HEK293 (cell line): ENCODE measurements around the gene ARHGAP33.

ENCODE experiments used
- CTCF ChIA-PET: fragments of 350-600 bp; formaldehyde crosslinking; extraction: SDS; loops from one replicate; lab custom pipeline; 2021; ENCODE audit warnings: antibody characterized with exemption; lab: Yijun Ruan, JAX
- POLR2A ChIA-PET: fragments of 300-600 bp; formaldehyde crosslinking; extraction: SDS; loops from one replicate; lab custom pipeline; 2020; ENCODE audit warnings: antibody characterized with exemption, inconsistent platforms; lab: Yijun Ruan, JAX
- H3K27ac ChIP-seq: fragments of 200-500 bp; sonication (Bioruptor generic); 2 replicates; pipeline ENCODE4 v1.5.1; 2014; ENCODE audit warnings: low read depth, low read length, control low read depth, inconsistent platforms; ENCODE audit errors: extremely low read depth
- H3K36me3 ChIP-seq, 2 experiments: fragments of 200-500 bp in 1 of 2; sonication (Bioruptor generic) in 1 of 2; 1 replicate in 1 of 2; 2 replicates in 1 of 2; pipeline ENCODE4 v1.5.1; 2014 to 2017; ENCODE audit warnings: inconsistent platforms in 2 of 2, low read length in 2 of 2; ENCODE audit not compliant: control insufficient read depth in 2 of 2, insufficient read depth in 1 of 2
- H3K4me1 ChIP-seq: fragments of 200-500 bp; sonication (Bioruptor generic); 2 replicates; pipeline ENCODE4 v1.5.1; 2014; ENCODE audit warnings: mild to moderate bottlenecking, low read length, inconsistent platforms; ENCODE audit not compliant: control insufficient read depth, insufficient read depth
- H3K4me3 ChIP-seq: 2 replicates; pipeline ENCODE4 v1.5.1; 2011; ENCODE audit warnings: low read depth, mild to moderate bottlenecking, control low read depth, low read length, moderate library complexity
- H3K9me3 ChIP-seq: fragments of 200-500 bp; sonication (Bioruptor generic); 2 replicates; pipeline ENCODE4 v1.5.1; 2014; ENCODE audit warnings: low read depth, low read length, inconsistent platforms; ENCODE audit not compliant: control insufficient read depth, insufficient read depth
- PATZ1 ChIP-seq: fragments of 450-650 bp; formaldehyde crosslinking; IDR thresholded peaks from 2 replicates; pipeline ENCODE4 v1.5.1; 2016; ENCODE audit warnings: missing biosample characterization, missing genetic modification characterization
- PRDM2 ChIP-seq: fragments of 450-650 bp; formaldehyde crosslinking; IDR thresholded peaks from 2 replicates; pipeline ENCODE4 v1.5.1; 2016; ENCODE audit warnings: missing biosample characterization, missing genetic modification characterization, borderline replicate concordance
- SCRT1 ChIP-seq: fragments of 450-650 bp; formaldehyde crosslinking; IDR thresholded peaks from 2 replicates; pipeline ENCODE4 v1.5.1; 2016; ENCODE audit warnings: missing biosample characterization, missing genetic modification characterization, borderline replicate concordance
- SETDB1 ChIP-seq: IDR thresholded peaks from one replicate; pipeline ENCODE4 v1.6.1; 2017; ENCODE audit warnings: mild to moderate bottlenecking, low read length, moderate library complexity, mixed read lengths; ENCODE audit not compliant: insufficient read length
- YY2 ChIP-seq: fragments of 450-650 bp; formaldehyde crosslinking; IDR thresholded peaks from 2 replicates; pipeline ENCODE4 v1.5.1; 2016; ENCODE audit warnings: missing biosample characterization, missing genetic modification characterization
- ZEB2 ChIP-seq: fragments of 450-650 bp; formaldehyde crosslinking; IDR thresholded peaks from 2 replicates; pipeline ENCODE4 v1.5.1; 2016; ENCODE audit warnings: missing biosample characterization, missing genetic modification characterization
- ZNF362 ChIP-seq: fragments of 450-650 bp; formaldehyde crosslinking; IDR thresholded peaks from 2 replicates; pipeline ENCODE4 v1.5.1; 2016; ENCODE audit warnings: missing biosample characterization, missing genetic modification characterization
- ZNF366 ChIP-seq: fragments of 450-650 bp; formaldehyde crosslinking; conservative IDR thresholded peaks from 2 replicates; pipeline ENCODE4 v1.5.1; 2016; ENCODE audit warnings: missing biosample characterization, missing genetic modification characterization
- ZNF404 ChIP-seq: fragments of 450-650 bp; formaldehyde crosslinking; IDR thresholded peaks from 2 replicates; pipeline ENCODE4 v1.5.1; 2017; ENCODE audit warnings: missing biosample characterization, missing genetic modification characterization
- ZNF426 ChIP-seq: fragments of 450-650 bp; formaldehyde crosslinking; IDR thresholded peaks from 2 replicates; pipeline ENCODE4 v1.5.1; 2017; ENCODE audit warnings: missing biosample characterization, missing genetic modification characterization, mild to moderate bottlenecking, inconsistent platforms, moderate library complexity
- ZNF521 ChIP-seq: fragments of 450-650 bp; formaldehyde crosslinking; IDR thresholded peaks from 2 replicates; pipeline ENCODE4 v1.5.1; 2017; ENCODE audit warnings: missing biosample characterization, mild to moderate bottlenecking, missing genetic modification characterization
- ZNF658 ChIP-seq: fragments of 450-650 bp; formaldehyde crosslinking; IDR thresholded peaks from 2 replicates; pipeline ENCODE4; 2016; ENCODE audit warnings: missing biosample characterization, missing genetic modification characterization
- ZNF777 ChIP-seq: fragments of 450-650 bp; formaldehyde crosslinking; IDR thresholded peaks from 2 replicates; pipeline ENCODE4 v1.5.1; 2017; ENCODE audit warnings: missing biosample characterization, missing genetic modification characterization, borderline replicate concordance
- TF ChIP-seq, protein P1 (sequence below): fragments of 450-650 bp; formaldehyde crosslinking; IDR thresholded peaks from 2 replicates; pipeline ENCODE4 v1.5.1; 2017; ENCODE audit warnings: missing biosample characterization, missing genetic modification characterization
- TF ChIP-seq, protein P2 (sequence below): fragments of 450-650 bp; formaldehyde crosslinking; IDR thresholded peaks from 2 replicates; pipeline ENCODE4 v1.5.1; 2017; ENCODE audit warnings: missing biosample characterization, mild to moderate bottlenecking, missing genetic modification characterization, moderate library complexity

The ARHGAP33 gene

DNA sequence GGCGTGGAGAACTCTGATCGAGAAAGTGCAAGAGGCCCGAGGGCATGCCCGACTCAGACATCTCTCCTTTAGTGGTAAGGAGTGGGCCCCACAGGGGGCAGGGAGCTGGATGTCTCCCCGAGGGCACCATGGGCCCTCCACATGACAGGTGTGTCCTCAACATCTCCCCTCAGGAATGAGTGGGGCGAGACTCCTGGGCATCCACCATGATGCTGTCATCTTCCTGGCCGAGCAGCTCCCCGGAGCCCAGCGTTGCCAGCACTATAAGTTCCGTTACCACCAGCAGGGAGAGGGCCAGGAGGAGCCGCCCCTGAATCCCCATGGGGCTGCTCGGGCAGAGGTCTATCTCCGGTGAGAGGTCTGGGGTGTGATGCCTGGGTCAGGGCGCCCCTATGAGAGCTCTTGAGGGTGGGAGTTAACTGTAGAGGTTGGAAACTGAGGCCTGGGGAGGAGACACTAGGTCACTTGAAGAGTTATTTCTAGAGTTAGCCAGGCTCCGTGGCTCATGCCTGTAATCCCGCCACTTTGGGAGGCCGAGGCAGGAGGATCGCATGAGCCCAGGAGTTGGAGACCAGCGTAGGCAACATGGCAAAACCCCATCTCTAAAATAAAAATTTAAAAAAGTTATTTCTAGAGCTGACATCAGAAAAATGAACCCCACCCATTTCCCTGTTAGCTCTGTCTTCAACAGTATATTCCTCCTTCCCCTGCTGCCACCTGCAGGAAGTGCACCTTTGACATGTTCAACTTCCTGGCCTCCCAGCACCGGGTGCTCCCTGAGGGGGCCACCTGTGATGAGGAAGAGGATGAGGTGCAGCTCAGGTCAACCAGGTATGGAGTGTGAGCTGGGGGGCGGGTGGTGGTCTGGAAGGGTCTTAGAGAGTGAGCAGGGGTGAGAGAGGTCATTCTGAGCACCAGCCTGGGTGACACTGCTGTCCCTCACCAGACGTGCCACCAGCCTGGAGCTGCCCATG is 38.2 kb upstream of the ARHGAP33 start (continued):
- TF ChIP-seq, protein P1, sequence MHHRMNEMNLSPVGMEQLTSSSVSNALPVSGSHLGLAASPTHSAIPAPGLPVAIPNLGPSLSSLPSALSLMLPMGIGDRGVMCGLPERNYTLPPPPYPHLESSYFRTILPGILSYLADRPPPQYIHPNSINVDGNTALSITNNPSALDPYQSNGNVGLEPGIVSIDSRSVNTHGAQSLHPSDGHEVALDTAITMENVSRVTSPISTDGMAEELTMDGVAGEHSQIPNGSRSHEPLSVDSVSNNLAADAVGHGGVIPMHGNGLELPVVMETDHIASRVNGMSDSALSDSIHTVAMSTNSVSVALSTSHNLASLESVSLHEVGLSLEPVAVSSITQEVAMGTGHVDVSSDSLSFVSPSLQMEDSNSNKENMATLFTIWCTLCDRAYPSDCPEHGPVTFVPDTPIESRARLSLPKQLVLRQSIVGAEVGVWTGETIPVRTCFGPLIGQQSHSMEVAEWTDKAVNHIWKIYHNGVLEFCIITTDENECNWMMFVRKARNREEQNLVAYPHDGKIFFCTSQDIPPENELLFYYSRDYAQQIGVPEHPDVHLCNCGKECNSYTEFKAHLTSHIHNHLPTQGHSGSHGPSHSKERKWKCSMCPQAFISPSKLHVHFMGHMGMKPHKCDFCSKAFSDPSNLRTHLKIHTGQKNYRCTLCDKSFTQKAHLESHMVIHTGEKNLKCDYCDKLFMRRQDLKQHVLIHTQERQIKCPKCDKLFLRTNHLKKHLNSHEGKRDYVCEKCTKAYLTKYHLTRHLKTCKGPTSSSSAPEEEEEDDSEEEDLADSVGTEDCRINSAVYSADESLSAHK (tag by site-specific recombination), result no peak

DNA sequence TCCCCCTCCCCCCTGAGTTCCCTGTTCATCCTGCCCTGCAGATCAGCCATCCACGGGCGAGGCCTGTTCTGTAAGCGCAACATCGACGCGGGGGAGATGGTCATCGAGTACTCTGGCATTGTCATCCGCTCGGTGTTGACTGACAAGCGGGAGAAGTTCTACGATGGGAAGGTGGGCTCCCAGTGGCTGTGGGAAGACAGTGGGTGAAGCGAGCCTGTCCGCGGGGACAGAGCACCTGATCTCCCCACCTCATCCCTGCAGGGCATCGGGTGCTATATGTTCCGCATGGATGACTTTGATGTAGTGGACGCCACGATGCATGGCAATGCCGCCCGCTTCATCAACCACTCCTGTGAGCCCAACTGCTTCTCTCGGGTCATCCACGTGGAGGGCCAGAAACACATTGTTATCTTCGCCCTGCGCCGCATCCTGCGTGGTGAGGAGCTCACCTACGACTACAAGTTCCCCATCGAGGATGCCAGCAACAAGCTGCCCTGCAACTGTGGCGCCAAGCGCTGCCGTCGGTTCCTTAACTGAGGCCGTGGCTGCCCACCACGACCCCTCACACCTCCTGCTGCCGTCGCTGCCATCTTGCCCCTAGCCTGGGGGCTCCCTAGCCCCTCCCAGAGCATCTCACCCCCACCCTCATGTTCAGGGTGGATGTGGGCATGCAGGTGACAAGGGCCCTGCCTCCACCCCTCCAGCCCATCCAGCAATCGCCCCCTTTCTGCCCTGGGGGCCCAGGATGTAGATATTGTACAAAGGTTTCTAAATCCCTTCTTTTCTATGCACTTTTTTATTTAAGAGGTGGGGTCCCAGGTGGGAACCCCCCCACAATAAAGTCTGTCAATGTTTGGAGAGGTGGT is 37.1 kb upstream of the ARHGAP33 start:
- Histone ChIP-seq H3K4me1 (peaks cover 12% of the 10 kb centered on the region), H3K27ac (peak overlapping the region; percentile 50; the same call in 1 of the 2 replicates), H3K4me3 (no peak overlapping the region), H3K36me3 (peaks cover 70 to 76% of the 10 kb centered on the region in 2 experiments), H3K9me3 (no peaks in the 10 kb centered on the region)
- POLR2A ChIA-PET, result interaction anchor here (0.7 to 7.7 kb wide), 4 partner anchors 7 to 19 kb away, joined by 3 to 204 read pairs (median 3); partner anchors contain the start of genes LIN37, PSENEN and U2AF1L4
- CTCF ChIA-PET, result interaction anchor here (0.6 to 2.0 kb wide), 7 partner anchors 11 to 1312 kb away, joined by 3 to 7 read pairs (median 4); no protein-coding TSS in a partner anchor
- TF ChIP-seq ZNF426, result no peak
- no peak for TF ChIP-seq ZNF777 (tag by site-specific recombination)
- no peak for TF ChIP-seq YY2 (tag by site-specific recombination)
- TF ChIP-seq SCRT1, result no peak
- TF ChIP-seq, protein P2, sequence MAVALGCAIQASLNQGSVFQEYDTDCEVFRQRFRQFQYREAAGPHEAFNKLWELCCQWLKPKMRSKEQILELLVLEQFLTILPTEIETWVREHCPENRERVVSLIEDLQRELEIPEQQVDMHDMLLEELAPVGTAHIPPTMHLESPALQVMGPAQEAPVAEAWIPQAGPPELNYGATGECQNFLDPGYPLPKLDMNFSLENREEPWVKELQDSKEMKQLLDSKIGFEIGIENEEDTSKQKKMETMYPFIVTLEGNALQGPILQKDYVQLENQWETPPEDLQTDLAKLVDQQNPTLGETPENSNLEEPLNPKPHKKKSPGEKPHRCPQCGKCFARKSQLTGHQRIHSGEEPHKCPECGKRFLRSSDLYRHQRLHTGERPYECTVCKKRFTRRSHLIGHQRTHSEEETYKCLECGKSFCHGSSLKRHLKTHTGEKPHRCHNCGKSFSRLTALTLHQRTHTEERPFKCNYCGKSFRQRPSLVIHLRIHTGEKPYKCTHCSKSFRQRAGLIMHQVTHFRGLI (tag by site-specific recombination), result no peak
- 0 out of 2 replicates have a peak, but pooled peaks have one; percentile 24 for TF ChIP-seq ZEB2 (tag by site-specific recombination)
- no peak for TF ChIP-seq ZNF521 (tag by site-specific recombination)
- no peak for TF ChIP-seq ZNF362
- no peak for TF ChIP-seq ZNF366
- no peak for TF ChIP-seq SETDB1
- peak; percentile 51; the same call in 1 of the 2 replicates for TF ChIP-seq PATZ1 (tag by site-specific recombination)
- TF ChIP-seq PRDM2 (tag by site-specific recombination), result no peak
- TF ChIP-seq ZNF658 (tag by site-specific recombination), result no peak
- no peak for TF ChIP-seq ZNF404 (tag by site-specific recombination)
